H9 (cell line): ENCODE measurements around the gene C2orf92. TPM values are rescaled to one million over a fixed set of nuclear protein-coding genes. Genes with fewer than 3 reads are reported as not detected.

Experiments used
- DNase-seq: peaks from one replicate; pipeline ENCODE4 v3.0.0-alpha.2; 2017
- H2AFZ ChIP-seq: one replicate; pipeline ENCODE4 v1.6.1; 2013; ENCODE audit warnings: mild to moderate bottlenecking, low read length, control low read depth, moderate library complexity
- H2AK5ac ChIP-seq: 2 replicates; pipeline ENCODE4 v1.6.1; 2013; ENCODE audit warnings: low read length, control low read depth, mixed read lengths; ENCODE audit not compliant: insufficient read length
- H2BK120ac ChIP-seq: one replicate; pipeline ENCODE4 v1.6.1; 2013; ENCODE audit warnings: low read depth, mild to moderate bottlenecking, low read length, control low read depth, inconsistent platforms; ENCODE audit not compliant: poor library complexity, severe bottlenecking
- H2BK12ac ChIP-seq: 2 replicates; pipeline ENCODE4 v1.6.1; 2013; ENCODE audit warnings: low read length, control low read depth, mixed read lengths, low read depth; ENCODE audit not compliant: insufficient read length
- H2BK15ac ChIP-seq: 2 replicates; pipeline ENCODE4 v1.6.1; 2013; ENCODE audit warnings: low read depth, low read length, control low read depth
- H2BK20ac ChIP-seq: one replicate; pipeline ENCODE4 v1.6.1; 2013; ENCODE audit warnings: low read depth, mild to moderate bottlenecking, low read length, control low read depth, inconsistent platforms; ENCODE audit not compliant: poor library complexity, severe bottlenecking
- H2BK5ac ChIP-seq: 2 replicates; pipeline ENCODE4 v1.6.1; 2013; ENCODE audit warnings: low read length, control low read depth, mixed read lengths; ENCODE audit not compliant: insufficient read length
- H3K14ac ChIP-seq: 2 replicates; pipeline ENCODE4 v1.6.1; 2013; ENCODE audit warnings: low read length, control low read depth; ENCODE audit not compliant: insufficient read depth
- H3K18ac ChIP-seq: 2 replicates; pipeline ENCODE4 v1.6.1; 2013; ENCODE audit warnings: low read depth, mild to moderate bottlenecking, mixed read lengths, low read length, control low read depth; ENCODE audit not compliant: insufficient read length
- H3K23ac ChIP-seq: 2 replicates; pipeline ENCODE4 v1.6.1; 2013; ENCODE audit warnings: low read length, control low read depth, mixed read lengths, low read depth; ENCODE audit not compliant: insufficient read length
- H3K23me2 ChIP-seq: 2 replicates; pipeline ENCODE4 v1.6.1; 2013; ENCODE audit warnings: low read depth, mild to moderate bottlenecking, mixed read lengths, low read length, control low read depth; ENCODE audit not compliant: insufficient read length, poor library complexity, severe bottlenecking
- H3K27ac ChIP-seq: 2 replicates; pipeline ENCODE4 v1.5.1; 2013; ENCODE audit warnings: low read length, control low read depth, mixed read lengths, low read depth; ENCODE audit not compliant: insufficient read length
- H3K27me3 ChIP-seq: 2 replicates; pipeline ENCODE4 v1.6.1; 2013; ENCODE audit warnings: low read length, control low read depth, inconsistent platforms; ENCODE audit not compliant: insufficient read depth
- H3K4ac ChIP-seq: 2 replicates; pipeline ENCODE4 v1.6.1; 2013; ENCODE audit warnings: low read depth, mild to moderate bottlenecking, control low read depth, inconsistent platforms, low read length, moderate library complexity
- H3K4me1 ChIP-seq: 2 replicates; pipeline ENCODE4 v1.6.1; 2013; ENCODE audit warnings: low read length, control low read depth, inconsistent platforms; ENCODE audit not compliant: insufficient read depth
- H3K4me2 ChIP-seq: 2 replicates; pipeline ENCODE4 v1.6.1; 2013; ENCODE audit warnings: low read length, control low read depth, mixed read lengths; ENCODE audit not compliant: insufficient read length, insufficient read depth
- H3K56ac ChIP-seq: 2 replicates; pipeline ENCODE4 v1.6.1; 2013; ENCODE audit warnings: low read depth, mild to moderate bottlenecking, mixed read lengths, low read length, control low read depth; ENCODE audit not compliant: insufficient read length
- H3K79me1 ChIP-seq: 2 replicates; pipeline ENCODE4 v1.6.1; 2013; ENCODE audit warnings: low read depth, mild to moderate bottlenecking, moderate library complexity, low read length, control low read depth, inconsistent platforms; ENCODE audit not compliant: insufficient read depth, poor library complexity, severe bottlenecking
- H3K79me2 ChIP-seq: 2 replicates; pipeline ENCODE4 v1.6.1; 2013; ENCODE audit warnings: low read length, control low read depth, inconsistent platforms; ENCODE audit not compliant: insufficient read depth
- H3K9ac ChIP-seq: 2 replicates; pipeline ENCODE4 v1.6.1; 2013; ENCODE audit warnings: low read length, control low read depth, mixed read lengths; ENCODE audit not compliant: insufficient read length; ENCODE audit errors: extremely low read depth
- H3K9me3 ChIP-seq: one replicate; pipeline ENCODE4 v1.6.1; 2013; ENCODE audit warnings: low read depth, low read length, inconsistent platforms; ENCODE audit not compliant: control insufficient read depth
- H3T11ph ChIP-seq: one replicate; pipeline ENCODE4 v1.6.1; 2013; ENCODE audit warnings: mild to moderate bottlenecking, low read length, control low read depth, inconsistent platforms
- H4K20me1 ChIP-seq: one replicate; pipeline ENCODE4 v1.6.1; 2013; ENCODE audit not compliant: control insufficient read depth, insufficient read length, insufficient read depth
- H4K5ac ChIP-seq: 2 replicates; pipeline ENCODE4 v1.6.1; 2013; ENCODE audit warnings: low read depth, mild to moderate bottlenecking, mixed read lengths, low read length, control low read depth; ENCODE audit not compliant: insufficient read length
- H4K8ac ChIP-seq: replicated peaks from 2 replicates; pipeline ENCODE4 v1.6.1; 2013; ENCODE audit warnings: low read length, control low read depth, mixed read lengths, low read depth; ENCODE audit not compliant: insufficient read length
- H4K91ac ChIP-seq: 2 replicates; pipeline ENCODE4 v1.6.1; 2013; ENCODE audit warnings: low read depth, mild to moderate bottlenecking, moderate library complexity, mixed read lengths, low read length, control low read depth; ENCODE audit not compliant: insufficient read length
- H3K27ac Mint-ChIP-seq, 3 experiments: 2 replicates in 2 of 3; 3 replicates in 1 of 3; pipeline ENCODE4 v1.8.0; 2020 to 2021; ENCODE audit warnings: mixed read lengths in 3 of 3, mild to moderate bottlenecking in 1 of 3, moderate library complexity in 1 of 3
- H3K27me3 Mint-ChIP-seq: 2 replicates; pipeline ENCODE4 v1.8.0; 2021; ENCODE audit warnings: low read depth, mild to moderate bottlenecking, moderate library complexity, mixed read lengths
- H3K36me3 Mint-ChIP-seq, 3 experiments: 2 replicates in 2 of 3; 3 replicates in 1 of 3; pipeline ENCODE4 v1.8.0; 2020 to 2021; ENCODE audit warnings: low read depth in 3 of 3, mixed read lengths in 3 of 3; ENCODE audit not compliant: insufficient read depth in 1 of 3
- H3K4me1 Mint-ChIP-seq, 2 experiments: 2 replicates each; pipeline ENCODE4 v1.8.0; 2020; ENCODE audit warnings: mixed read lengths in 2 of 2
- H3K4me3 Mint-ChIP-seq, 2 experiments: 2 replicates in 1 of 2; 3 replicates in 1 of 2; pipeline ENCODE4 v1.8.0; 2020 to 2021; ENCODE audit warnings: mild to moderate bottlenecking in 2 of 2, mixed read lengths in 2 of 2, moderate library complexity in 1 of 2
- H3K9me3 Mint-ChIP-seq, 2 experiments: 2 replicates in 1 of 2; 3 replicates in 1 of 2; pipeline ENCODE4 v1.8.0; 2020; ENCODE audit warnings: mild to moderate bottlenecking in 2 of 2, mixed read lengths in 2 of 2, moderate library complexity in 1 of 2
- WGBS: extraction: QIAGEN DNeasy Blood & Tissue Kit; methylation state at CpG from one replicate; pipeline ENCODE4 v1.1.7; 2013; ENCODE audit warnings: missing lambda C conversion rate, low lambda C conversion rate, mixed read lengths; ENCODE audit not compliant: insufficient read length; ENCODE audit errors: extremely low coverage; 5-methylcytosine and 5-hydroxymethylcytosine counted together
- total RNA-seq: library from RNA; stranded (reverse); gene quantifications from 2 replicates; pipeline ENCODE4 v1.2.1, GENCODE V29; 2021
- TF ChIP-seq, protein P1 (sequence below): fragments of 200-600 bp; sonication (generic); conservative IDR thresholded peaks from 3 replicates; pipeline ENCODE4 v1.8.0; 2021; ENCODE audit warnings: antibody characterized with exemption, mild to moderate bottlenecking

The C2orf92 gene
- total RNA-seq, 1 experiment from 2014 or later, result 7.3 TPM

GRCh38 chr2:97724073-97724410 lies 54.5 kb downstream of the C2orf92 start:
- TF ChIP-seq, protein P1, sequence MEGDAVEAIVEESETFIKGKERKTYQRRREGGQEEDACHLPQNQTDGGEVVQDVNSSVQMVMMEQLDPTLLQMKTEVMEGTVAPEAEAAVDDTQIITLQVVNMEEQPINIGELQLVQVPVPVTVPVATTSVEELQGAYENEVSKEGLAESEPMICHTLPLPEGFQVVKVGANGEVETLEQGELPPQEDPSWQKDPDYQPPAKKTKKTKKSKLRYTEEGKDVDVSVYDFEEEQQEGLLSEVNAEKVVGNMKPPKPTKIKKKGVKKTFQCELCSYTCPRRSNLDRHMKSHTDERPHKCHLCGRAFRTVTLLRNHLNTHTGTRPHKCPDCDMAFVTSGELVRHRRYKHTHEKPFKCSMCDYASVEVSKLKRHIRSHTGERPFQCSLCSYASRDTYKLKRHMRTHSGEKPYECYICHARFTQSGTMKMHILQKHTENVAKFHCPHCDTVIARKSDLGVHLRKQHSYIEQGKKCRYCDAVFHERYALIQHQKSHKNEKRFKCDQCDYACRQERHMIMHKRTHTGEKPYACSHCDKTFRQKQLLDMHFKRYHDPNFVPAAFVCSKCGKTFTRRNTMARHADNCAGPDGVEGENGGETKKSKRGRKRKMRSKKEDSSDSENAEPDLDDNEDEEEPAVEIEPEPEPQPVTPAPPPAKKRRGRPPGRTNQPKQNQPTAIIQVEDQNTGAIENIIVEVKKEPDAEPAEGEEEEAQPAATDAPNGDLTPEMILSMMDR, result no peak
- Histone ChIP-seq H3K56ac (no peak overlapping the region), H2BK120ac (no peak overlapping the region), H3K4me1 (peaks cover 6% of the 10 kb centered on the region), H2AFZ (no peak overlapping the region), H3K23me2 (no peaks in the 10 kb centered on the region), H3K18ac (no peak overlapping the region), H3K14ac (no peak overlapping the region; the same call in 1 of the 2 replicates), H2BK12ac (no peak overlapping the region), H4K8ac (no peak overlapping the region), H4K91ac (no peak overlapping the region), H2BK20ac (no peak overlapping the region), H3K9me3 (no peaks in the 10 kb centered on the region), H2AK5ac (no peak overlapping the region), H2BK5ac (no peak overlapping the region), H3K27ac (no peak overlapping the region), H4K5ac (no peak overlapping the region), H3K4ac (no peak overlapping the region), H3K4me2 (no peak overlapping the region), H3K23ac (no peak overlapping the region), H3T11ph (no peak overlapping the region), H4K20me1 (no peaks in the 10 kb centered on the region), H3K27me3 (no peaks in the 10 kb centered on the region), H3K79me2 (no peaks in the 10 kb centered on the region), H3K79me1 (no peaks in the 10 kb centered on the region), H3K9ac (no peak overlapping the region), H2BK15ac (no peak overlapping the region)
- Mint-ChIP-seq H3K36me3 (no peaks in the 10 kb centered on the region; a peak in 2 of 7 replicates), H3K27ac (no peak overlapping the region), H3K4me1 (peaks cover 16 to 19% of the 10 kb centered on the region in 2 experiments), H3K9me3 (no peaks in the 10 kb centered on the region; a peak in 2 of 5 replicates), H3K27me3 (peaks cover 1% of the 10 kb centered on the region), H3K4me3 (no peak overlapping the region)
- no CpG with 5 or more reads among the region's 41 CpGs for WGBS
- DNase-seq, result no peak
